HG03378 (cell line): Measurements from ENCODE around the gene CEP104.

Experiments used
- ATAC-seq: cut with Tn5 transposase; IDR thresholded peaks from one replicate; pipeline ENCODE4 v1.9.1; 2021; ENCODE audit warnings: mild to moderate bottlenecking, moderate library complexity; ENCODE audit not compliant: unreplicated experiment

Gene CEP104

GRCh38 chr1:3869751-3870301 lies 12.8 kb upstream of the CEP104 start:
- no peak for ATAC-seq

GRCh38 chr1:3868464-3869006 lies 11.5 kb upstream of the CEP104 start:
- ATAC-seq = no peak

- no peak for ATAC-seq
Measured at GRCh38 chr1:3865606-3866160, 8.7 kb upstream of the CEP104 start.

- no peak for ATAC-seq
Measured at GRCh38 chr1:3864884-3865283, 7.9 kb upstream of the CEP104 start.

GRCh38 chr1:3863231-3863935 lies 6.4 kb upstream of the CEP104 start:
- ATAC-seq = no peak

- no peak for ATAC-seq
Measured at GRCh38 chr1:3858231-3858981, 1.4 kb upstream of the CEP104 start.

- no peak for ATAC-seq
Measured at GRCh38 chr1:3857791-3858129, 749 bp upstream of the CEP104 start.

GRCh38 chr1:3852711-3853485 lies 4.1 kb downstream of the CEP104 start:
- ATAC-seq = no peak

- no peak for ATAC-seq
Measured at GRCh38 chr1:3852091-3852490, 4.9 kb downstream of the CEP104 start.

GRCh38 chr1:3851292-3851691 lies 5.7 kb downstream of the CEP104 start:
- no peak for ATAC-seq

- ATAC-seq = no peak
Measured at GRCh38 chr1:3850857-3851256, 6.2 kb downstream of the CEP104 start.

- no peak for ATAC-seq
Measured at GRCh38 chr1:3847081-3847480, 9.9 kb downstream of the CEP104 start.

GRCh38 chr1:3846541-3846940 lies 10.5 kb downstream of the CEP104 start:
- ATAC-seq = no peak

GRCh38 chr1:3842912-3843311 lies 14.1 kb downstream of the CEP104 start:
- ATAC-seq = no peak

- no peak for ATAC-seq
Measured at GRCh38 chr1:3841491-3841890, 15.5 kb downstream of the CEP104 start.

- no peak for ATAC-seq
Measured at GRCh38 chr1:3838788-3839187, 18.2 kb downstream of the CEP104 start.

- no peak for ATAC-seq
Measured at GRCh38 chr1:3837685-3838084, 19.3 kb downstream of the CEP104 start.

- ATAC-seq = no peak
Measured at GRCh38 chr1:3837200-3837599, 19.8 kb downstream of the CEP104 start.

GRCh38 chr1:3836421-3836820 lies 20.6 kb downstream of the CEP104 start:
- ATAC-seq = no peak

- ATAC-seq = no peak
Measured at GRCh38 chr1:3834701-3835100, 22.3 kb downstream of the CEP104 start.

GRCh38 chr1:3831689-3832088 lies 25.3 kb downstream of the CEP104 start:
- ATAC-seq = no peak
